Lung (tissue), 12 donors: Measurements from ENCODE around the gene PNKD. TPM values are rescaled to one million over a fixed set of nuclear protein-coding genes. Genes with fewer than 3 reads are reported as not detected.

Experiments
- ATAC-seq: fragments of 200-7000 bp; cut with Tn5 transposase; one replicate; pipeline ENCODE4 v1.9.1; 2020; ENCODE audit warnings: moderate number of reproducible peaks; ENCODE audit not compliant: insufficient read depth, low FRiP score
- DNase-seq, 3 donors: peaks; one replicate each; pipeline ENCODE4 v3.0.0-alpha.2; 2013 to 2017
- H3K27ac ChIP-seq, 2 donors: one replicate each; pipeline ENCODE4 v1.5.1; 2013; ENCODE audit warnings: mild to moderate bottlenecking in 2 of 2, moderate library complexity in 2 of 2, control low read depth in 1 of 2, inconsistent platforms in 1 of 2, low read depth in 1 of 2, low read length in 1 of 2
- H3K27me3 ChIP-seq, 3 donors: one replicate each; pipeline ENCODE4 v1.5.1; 2013; ENCODE audit warnings: low read length in 2 of 3; ENCODE audit not compliant: control insufficient read depth in 3 of 3, insufficient read depth in 3 of 3
- H3K36me3 ChIP-seq, 4 donors: one replicate each; pipeline ENCODE4 v1.5.1; 2013; ENCODE audit warnings: low read length in 4 of 4, mild to moderate bottlenecking in 1 of 4, moderate library complexity in 1 of 4; ENCODE audit not compliant: control insufficient read depth in 4 of 4, insufficient read depth in 4 of 4
- H3K4me1 ChIP-seq, 5 donors: one replicate each; pipeline ENCODE4 v1.5.1; 2013; ENCODE audit warnings: low read length in 5 of 5, mild to moderate bottlenecking in 2 of 5, moderate library complexity in 1 of 5; ENCODE audit not compliant: control insufficient read depth in 5 of 5, insufficient read depth in 5 of 5
- H3K4me3 ChIP-seq: one replicate; pipeline ENCODE4 v1.5.1; 2013; ENCODE audit warnings: mild to moderate bottlenecking, control low read depth, moderate library complexity
- H3K9ac ChIP-seq, 2 donors: one replicate each; pipeline ENCODE4 v1.5.1; 2013; ENCODE audit warnings: low read length in 2 of 2, control low read depth in 1 of 2; ENCODE audit not compliant: insufficient read depth in 1 of 2
- H3K9me3 ChIP-seq, 4 donors: one replicate each; pipeline ENCODE4 v1.5.1; 2013; ENCODE audit warnings: low read length in 3 of 4, mild to moderate bottlenecking in 1 of 4, moderate library complexity in 1 of 4; ENCODE audit not compliant: control insufficient read depth in 4 of 4, insufficient read depth in 3 of 4
- WGBS, 2 donors: extraction: QIAGEN DNeasy Blood & Tissue Kit; methylation state at CpG; one replicate each; pipeline ENCODE4 v1.1.7; 2013; 5-methylcytosine and 5-hydroxymethylcytosine counted together
- polyA plus RNA-seq, 2 donors: library from polyadenylated mRNA; stranded (reverse); fragments of 200-250 nt; gene quantifications; one replicate each; pipeline ENCODE4 v1.2.1, GENCODE V29; 2013
- total RNA-seq, 2 donors: library from RNA; depleted of rRNA in 1 of 2; stranded (reverse); fragments of >200 nt in 1 of 2; gene quantifications; one replicate each; pipeline ENCODE4 v1.2.1, GENCODE V29; 2014 to 2021
- TF ChIP-seq, protein P1 (sequence below): IDR thresholded peaks from 2 replicates; pipeline ENCODE4 v1.5.1; 2012; ENCODE audit warnings: mild to moderate bottlenecking; ENCODE audit errors: control extremely low read depth, extremely low read depth
- donor health status: control.
- donor health status: control.
- donor health status: Bipolar disorder and iron deficiency.
- donor health status: healthy.
- donor health status: DM: yes; HTN: yes; CAD: no.

PNKD gene
- total and polyA plus RNA-seq, 4 donors, result 83.8 to 137 (median 114) TPM

DNA sequence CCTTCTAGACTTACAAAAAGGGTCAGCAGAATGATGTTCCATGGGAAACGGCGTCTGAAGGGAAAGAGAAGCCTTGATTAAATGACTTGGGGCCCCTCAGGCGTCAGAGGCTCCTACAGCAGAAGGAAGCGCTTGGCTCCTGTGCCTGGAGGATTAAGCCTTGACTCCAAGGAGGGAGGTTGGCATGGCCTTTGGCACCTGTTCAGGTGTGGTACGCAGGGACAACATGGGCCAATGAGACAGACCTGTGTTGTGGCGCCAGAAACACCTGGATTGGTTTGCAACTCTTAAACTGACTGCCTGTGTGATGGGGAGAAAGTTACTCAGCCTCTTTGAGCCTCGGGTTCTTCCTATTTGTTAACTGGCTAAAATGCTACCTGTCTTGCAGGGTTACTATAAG is 7.6 kb downstream of the PNKD start:
- Histone ChIP-seq H3K27ac (no peak overlapping the region), H3K4me1 (peaks cover under 1 to 13% (median 9%) of the 10 kb centered on the region in 5 donors), H3K36me3 (peaks cover 25 to 78% (median 47%) of the 10 kb centered on the region in 4 donors), H3K27me3 (no peaks in the 10 kb centered on the region), H3K4me3 (no peak overlapping the region), H3K9me3 (no peaks in the 10 kb centered on the region), H3K9ac (no peak overlapping the region)
- DNase-seq (no peak), ATAC-seq (no peak)
- TF ChIP-seq, protein P1, sequence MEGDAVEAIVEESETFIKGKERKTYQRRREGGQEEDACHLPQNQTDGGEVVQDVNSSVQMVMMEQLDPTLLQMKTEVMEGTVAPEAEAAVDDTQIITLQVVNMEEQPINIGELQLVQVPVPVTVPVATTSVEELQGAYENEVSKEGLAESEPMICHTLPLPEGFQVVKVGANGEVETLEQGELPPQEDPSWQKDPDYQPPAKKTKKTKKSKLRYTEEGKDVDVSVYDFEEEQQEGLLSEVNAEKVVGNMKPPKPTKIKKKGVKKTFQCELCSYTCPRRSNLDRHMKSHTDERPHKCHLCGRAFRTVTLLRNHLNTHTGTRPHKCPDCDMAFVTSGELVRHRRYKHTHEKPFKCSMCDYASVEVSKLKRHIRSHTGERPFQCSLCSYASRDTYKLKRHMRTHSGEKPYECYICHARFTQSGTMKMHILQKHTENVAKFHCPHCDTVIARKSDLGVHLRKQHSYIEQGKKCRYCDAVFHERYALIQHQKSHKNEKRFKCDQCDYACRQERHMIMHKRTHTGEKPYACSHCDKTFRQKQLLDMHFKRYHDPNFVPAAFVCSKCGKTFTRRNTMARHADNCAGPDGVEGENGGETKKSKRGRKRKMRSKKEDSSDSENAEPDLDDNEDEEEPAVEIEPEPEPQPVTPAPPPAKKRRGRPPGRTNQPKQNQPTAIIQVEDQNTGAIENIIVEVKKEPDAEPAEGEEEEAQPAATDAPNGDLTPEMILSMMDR, result no peak
- 72 to 85% methylated on average over 7 of the region's 7 CpGs for WGBS, 2 donors

DNA sequence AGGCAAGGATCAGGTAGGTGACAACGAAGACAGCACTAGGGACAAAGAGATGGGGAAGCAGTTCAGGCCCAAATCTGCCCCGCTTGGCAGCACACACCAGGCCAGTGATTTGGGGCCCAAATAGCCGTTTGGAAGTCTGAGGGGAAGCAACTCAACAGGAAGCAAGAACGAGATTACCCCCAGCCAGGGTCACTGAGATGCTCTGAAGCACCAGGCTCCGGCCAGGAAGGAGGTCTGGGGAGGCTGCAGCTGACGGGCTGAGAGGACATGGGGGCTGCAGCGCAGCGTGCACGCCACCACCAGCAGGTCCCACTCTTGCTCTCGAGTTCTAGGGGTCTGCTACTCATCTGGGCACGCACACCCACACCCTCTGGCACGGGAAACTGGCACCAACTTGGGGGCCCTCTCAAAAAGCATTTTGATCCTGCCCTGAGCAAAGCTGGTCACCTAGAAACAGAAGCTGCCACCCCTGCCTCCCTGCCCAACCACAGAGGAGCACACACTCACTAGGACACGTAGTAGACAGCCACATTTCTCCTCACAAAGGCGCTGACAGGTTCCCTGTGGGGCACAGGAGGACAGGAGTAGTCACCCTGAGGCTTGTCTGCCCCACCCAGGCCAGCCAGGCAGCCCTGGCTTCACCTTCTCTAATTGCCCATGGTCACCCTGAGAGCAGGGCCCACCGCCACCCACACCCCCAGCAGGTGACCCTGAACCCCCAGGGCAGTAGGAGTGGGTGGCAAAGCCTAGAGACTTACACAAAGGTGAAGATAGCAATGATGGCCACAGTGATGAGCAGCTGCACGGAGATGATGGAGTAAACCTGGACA is 8.4 kb downstream of the PNKD start:
- Histone ChIP-seq H3K27ac (no peak overlapping the region), H3K27me3 (no peaks in the 10 kb centered on the region), H3K36me3 (peaks cover 25 to 79% (median 46%) of the 10 kb centered on the region in 4 donors), H3K9me3 (no peaks in the 10 kb centered on the region), H3K4me1 (peaks cover 0 to 19% (median 9%) of the 10 kb centered on the region in 5 donors), H3K4me3 (no peak overlapping the region), H3K9ac (no peak overlapping the region)
- TF ChIP-seq, protein P1, result no peak
- ATAC-seq (no peak), DNase-seq (no peak)
- WGBS, 2 donors, result 89% methylated on average over 16 of the region's 16 CpGs

DNA sequence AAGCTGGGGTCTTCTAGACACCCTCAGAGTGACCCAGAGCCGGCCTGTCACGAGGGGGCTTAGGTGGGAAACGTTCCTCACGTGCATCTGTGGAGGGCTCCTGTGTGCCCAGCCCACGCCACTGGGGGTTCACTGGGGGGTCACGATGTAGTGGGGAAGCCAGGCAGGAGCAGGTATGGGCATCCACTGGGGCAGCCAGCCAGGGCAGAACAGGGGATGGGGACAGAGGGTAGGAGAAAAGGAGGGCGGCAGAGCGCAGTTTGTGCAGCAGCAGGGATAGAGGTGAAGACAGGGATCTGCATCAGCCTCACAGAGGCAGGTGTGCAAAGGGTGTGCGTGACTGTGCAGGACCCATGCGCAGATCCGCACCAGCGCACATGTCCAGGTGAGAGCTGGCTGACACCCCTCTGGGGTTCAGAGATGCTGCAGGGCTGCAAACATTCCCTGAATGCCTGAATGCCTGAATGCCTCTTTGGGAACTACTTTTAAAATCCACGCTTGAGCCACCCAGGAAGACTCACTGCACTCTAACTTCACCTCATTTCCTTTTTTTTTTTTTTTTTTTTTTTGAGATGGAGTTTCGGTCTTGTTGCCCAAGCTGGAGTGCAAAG is 10.0 kb downstream of the PNKD start:
- peaks cover 0 to 23% (median 9%) of the 10 kb centered on the region in 5 donors for H3K4me1 ChIP-seq
- DNase-seq, result no peak
- H3K4me3 ChIP-seq, result no peak overlapping the region
- TF ChIP-seq, protein P1, result no peak
- H3K36me3 ChIP-seq, result peaks cover 17 to 68% (median 32%) of the 10 kb centered on the region in 4 donors
- H3K27me3 ChIP-seq, result no peaks in the 10 kb centered on the region
- peak overlapping the region in 1 of 2 donors; percentile 32 for H3K27ac ChIP-seq
- H3K9me3 ChIP-seq, result no peaks in the 10 kb centered on the region
- H3K9ac ChIP-seq, result no peak overlapping the region
- ATAC-seq, result no peak
- WGBS, 2 donors, result 93% methylated on average over 13 to 14 of the region's 14 CpGs
